GM12878 (cell line): ENCODE measurements around the gene DET1. TPM values are rescaled to one million over a fixed set of nuclear protein-coding genes. Genes with fewer than 3 reads are reported as not detected.

Source experiments
- ATAC-seq: fragments of 200-7000 bp; cut with Tn5 transposase; 3 replicates; pipeline ENCODE4 v1.9.1; 2020; ENCODE audit warnings: mild to moderate bottlenecking, moderate library complexity
- BruUV-seq: library from RNA; stranded (reverse); fragments of 400-500 nt; replicated peaks from 2 replicates; lab custom pipeline; 2021; lab: Mats Ljungman, UMichigan
- CTCF ChIA-PET: fragments of 300-600 bp; sonication (Branson Sonifier 250); formaldehyde crosslinking; extraction: SDS; loops from one replicate; lab custom pipeline; 2021; ENCODE audit warnings: inconsistent platforms; lab: Yijun Ruan, JAX
- POLR2A ChIA-PET: fragments of 350-600 bp; formaldehyde crosslinking; extraction: SDS; loops from one replicate; lab custom pipeline; 2021; ENCODE audit warnings: inconsistent platforms; lab: Charles Lee
- RAD21 ChIA-PET: fragments of 300-600 bp; sonication (Branson Sonifier 250); formaldehyde crosslinking; loops from one replicate; lab custom pipeline; 2023; ENCODE audit warnings: antibody characterized with exemption; ENCODE audit not compliant: unreplicated experiment; lab: Charles Lee
- SMC1A ChIA-PET: fragments of 300-600 bp; sonication (Branson Sonifier 250); formaldehyde crosslinking; loops from one replicate; lab custom pipeline; 2023; ENCODE audit not compliant: unreplicated experiment, uncharacterized antibody; lab: Charles Lee
- DNase-seq: peaks from one replicate; pipeline ENCODE4 v3.0.0-alpha.2; 2011; ENCODE audit warnings: low read depth, low spot score
- FAIRE-seq: peaks from 3 replicates; lab custom pipeline; 2011; peaks lifted over from hg19 to GRCh38; lab: Jason Lieb, UNC
- H2AFZ ChIP-seq: 2 replicates; pipeline ENCODE4 v1.6.0; 2011; ENCODE audit warnings: low read depth, low read length, control low read depth; ENCODE audit not compliant: control insufficient read depth
- H3K27ac ChIP-seq: 2 replicates; pipeline ENCODE4 v1.5.1; 2011; ENCODE audit warnings: control low read depth; ENCODE audit not compliant: control insufficient read depth, insufficient read depth
- H3K27me3 ChIP-seq, 2 experiments: replicated peaks in 1 of 2; 2 replicates each; pipeline versions ENCODE4 v1.6.0 to v1.6.1; 2011; ENCODE audit warnings: low read length in 1 of 2; ENCODE audit not compliant: control insufficient read depth in 2 of 2, insufficient read depth in 2 of 2
- H3K36me3 ChIP-seq, 2 experiments: 2 replicates each; pipeline ENCODE4 v1.5.1; 2011; ENCODE audit warnings: low read length in 1 of 2; ENCODE audit not compliant: control insufficient read depth in 2 of 2, insufficient read depth in 2 of 2
- H3K4me1 ChIP-seq: 2 replicates; pipeline ENCODE4 v1.6.1; 2011; ENCODE audit warnings: mild to moderate bottlenecking, low read length, moderate library complexity, mixed read lengths; ENCODE audit not compliant: control insufficient read depth, insufficient read depth
- H3K4me2 ChIP-seq: 2 replicates; pipeline ENCODE4 v1.6.0; 2011; ENCODE audit warnings: control low read depth; ENCODE audit not compliant: control insufficient read depth, insufficient read depth
- H3K4me3 ChIP-seq: fragments of 200-600 bp; sonication (generic); 2 replicates; pipeline ENCODE4 v1.5.1; 2016
- H3K79me2 ChIP-seq: 2 replicates; pipeline ENCODE4 v1.6.0; 2011; ENCODE audit warnings: low read length; ENCODE audit not compliant: control insufficient read depth, insufficient read depth
- H3K9ac ChIP-seq: 2 replicates; pipeline ENCODE4 v1.8.0; 2011; ENCODE audit warnings: low read length, control low read depth, mixed read lengths; ENCODE audit not compliant: control insufficient read depth, insufficient read depth
- H3K9me3 ChIP-seq: replicated peaks from 3 replicates; pipeline ENCODE4 v1.5.1; 2011; ENCODE audit warnings: mild to moderate bottlenecking, low read length; ENCODE audit not compliant: control insufficient read depth, insufficient read depth
- H4K20me1 ChIP-seq: 2 replicates; pipeline ENCODE4 v1.6.0; 2011; ENCODE audit not compliant: control insufficient read depth, insufficient read depth
- ATF2 ChIP-seq: IDR thresholded peaks from 2 replicates; pipeline ENCODE4 v1.6.1; 2012; ENCODE audit warnings: low read length, inconsistent platforms
- ELK1 ChIP-seq: IDR thresholded peaks from 2 replicates; pipeline ENCODE4 v1.6.1; 2012; ENCODE audit warnings: low read depth, low read length, improper control_type of control experiment
- EZH2 ChIP-seq: IDR thresholded peaks from 2 replicates; pipeline ENCODE4 v1.6.1; 2012; ENCODE audit warnings: low read depth, mild to moderate bottlenecking, control low read depth, inconsistent platforms, low read length, borderline replicate concordance; ENCODE audit not compliant: control insufficient read depth
- PRDM15 ChIP-seq: fragments of 450-650 bp; formaldehyde crosslinking; IDR thresholded peaks from 2 replicates; pipeline ENCODE4 v1.4.0; 2020; ENCODE audit warnings: mild to moderate bottlenecking, moderate library complexity
- RCOR1 ChIP-seq: conservative IDR thresholded peaks from 2 replicates; pipeline ENCODE4 v1.6.1; 2012; ENCODE audit warnings: low read depth, low read length, improper control_type of control experiment
- SKIL ChIP-seq: fragments of 450-650 bp; IDR thresholded peaks from 2 replicates; pipeline ENCODE4 v1.6.1; 2017; ENCODE audit warnings: mild to moderate bottlenecking, low read depth, inconsistent platforms; ENCODE audit not compliant: poor library complexity, severe bottlenecking
- STAT1 ChIP-seq: fragments of 450-650 bp; conservative IDR thresholded peaks from 2 replicates; pipeline ENCODE4 v1.6.1; 2014; ENCODE audit warnings: antibody characterized with exemption, mild to moderate bottlenecking
- ZBED1 ChIP-seq: IDR thresholded peaks from 2 replicates; pipeline ENCODE4 v1.6.1; 2016; ENCODE audit warnings: borderline replicate concordance
- WGBS: methylation state at CpG from one replicate; pipeline ENCODE4 v1.1.6; 2016; ENCODE audit warnings: low lambda C conversion rate; ENCODE audit not compliant: insufficient replicate concordance, insufficient coverage; ENCODE audit errors: missing lambda C conversion rate; 5-methylcytosine and 5-hydroxymethylcytosine counted together
- in situ Hi-C: fragments of 300-500 bp; cut with MboI; formaldehyde crosslinking; loops from 9 replicates; pipeline ENCODE4 v1.14.3; 2018; ENCODE audit warnings: mixed read lengths
- intact Hi-C: fragments of 100-400 bp; cut with micrococcal nuclease; formaldehyde crosslinking; loops from one replicate; pipeline ENCODE4 v1.14.2; 2022; ENCODE audit not compliant: unreplicated experiment
- polyA plus RNA-seq, 11 experiments: library from polyadenylated mRNA; depleted of rRNA in 4 of 11; unstranded in 6 of 11; stranded (reverse) in 5 of 11; fragments of >200 nt; fragmentation: Nextera tagmentation in 4 of 11; fragmentation: Illumina TruSeq in 1 of 11; extraction: Ambion mirVana in 4 of 11; extraction: Trizol in 1 of 11; gene quantifications; 1 replicate in 1 of 11; 2 replicates in 10 of 11; pipeline versions ENCODE4 v1.2.1 to v1.2.3, GENCODE V29; 2011 to 2016; ENCODE audit warnings: inconsistent platforms in 2 of 11, missing spikeins in 2 of 11, low read depth in 1 of 11
- total RNA-seq, 4 experiments: library from RNA; depleted of rRNA in 3 of 4; stranded (reverse); fragments of >200 nt in 3 of 4; fragmentation: Illumina TruSeq in 1 of 4; extraction: Trizol in 1 of 4; gene quantifications; 2 replicates each; pipeline versions ENCODE4 v1.2.1 to v1.2.3, GENCODE V29; 2013 to 2021

DET1 gene
- total and polyA plus RNA-seq, 10 of the 15 experiments (the other 5 are each of a cell fraction or from before 2014, with no cell fraction given) = 0.16 to 2.7 (median 1.4) TPM

GRCh38 chr15:88586401-88587162, 40.1 kb upstream of the DET1 start:
- BruUV-seq = no TSS peak
- ChIA-PET SMC1A (interaction anchor here (0.8 kb wide), 1 partner anchor 23 kb away, joined by 4 read pairs; no protein-coding TSS in a partner anchor), POLR2A (no interaction called here), RAD21 (no interaction called here), CTCF (no interaction called here)
- FAIRE-seq (no peak), ATAC-seq (no peak), DNase-seq (no peak)
- intact Hi-C loops = no loop called here
- Histone ChIP-seq H3K27me3 (no peaks in the 10 kb centered on the region), H3K4me2 (no peak overlapping the region), H3K9me3 (no peaks in the 10 kb centered on the region), H3K79me2 (no peaks in the 10 kb centered on the region), H3K9ac (no peak overlapping the region), H3K27ac (no peak overlapping the region), H3K36me3 (no peaks in the 10 kb centered on the region), H4K20me1 (no peaks in the 10 kb centered on the region), H3K4me1 (no peaks in the 10 kb centered on the region), H3K4me3 (no peak overlapping the region), H2AFZ (no peak overlapping the region)
- TF ChIP-seq ELK1 = no peak
- no peak for TF ChIP-seq PRDM15
- TF ChIP-seq ZBED1 = no peak
- TF ChIP-seq RCOR1 = no peak
- TF ChIP-seq STAT1 = no peak
- TF ChIP-seq EZH2 = no peak
- no peak for TF ChIP-seq ATF2
- no peak for TF ChIP-seq SKIL
- in situ Hi-C loops = no loop called here
- WGBS = 48% methylated on average over 4 of the region's 4 CpGs
